Vagina (tissue), 2 donors: Measurements from ENCODE around the gene MOCS1.

Experiments
- CTCF ChIP-seq, 3 experiments: fragments of 450-650 bp in 2 of 3; fragments of 200-600 bp in 1 of 3; sonication (generic) in 1 of 3; IDR thresholded peaks; one replicate each; pipeline ENCODE4 v1.5.1; 2017 to 2019; ENCODE audit warnings: antibody characterized with exemption in 3 of 3, mild to moderate bottlenecking in 2 of 3, moderate library complexity in 2 of 3
- POLR2A ChIP-seq, 2 donors: fragments of 450-650 bp; IDR thresholded peaks; one replicate each; pipeline ENCODE4 v1.6.1; 2017; ENCODE audit warnings: antibody characterized with exemption in 2 of 2, mild to moderate bottlenecking in 2 of 2, moderate library complexity in 2 of 2
- POLR2AphosphoS5 ChIP-seq, 2 donors: sonication (generic); formaldehyde crosslinking; IDR thresholded peaks; one replicate each; pipeline ENCODE4 v1.9.0; 2017; ENCODE audit warnings: antibody characterized with exemption in 2 of 2, mild to moderate bottlenecking in 2 of 2, low read depth in 1 of 2; ENCODE audit not compliant: insufficient read depth in 1 of 2

- no peak for TF ChIP-seq CTCF (IDR thresholded peaks at IDR 0.05)
- TF ChIP-seq POLR2AphosphoS5 (IDR thresholded peaks at IDR 0.05; ENCODE audit: insufficient read depth in 1 of 2, low read depth in 1 of 2): no peak
- no peak for TF ChIP-seq POLR2A (IDR thresholded peaks at IDR 0.05)
Observed at GRCh38 chr6:39913391-39913916, 20.8 kb downstream of the MOCS1 start.
